Ascending aorta (tissue), 2 donors: ENCODE measurements around the gene GAB2. TPM values are rescaled to one million over a fixed set of nuclear protein-coding genes. Genes with fewer than 3 reads are reported as not detected.

ENCODE experiments used
- DNase-seq, 2 donors: peaks; one replicate each; pipeline ENCODE4 v3.0.0-alpha.2; 2019; ENCODE audit warnings: low spot score in 2 of 2
- H3K27ac ChIP-seq, 2 donors: fragments of 200-600 bp; sonication (generic); one replicate each; pipeline ENCODE4 v1.5.1; 2016 to 2017; ENCODE audit warnings: mild to moderate bottlenecking in 1 of 2
- H3K27me3 ChIP-seq: fragments of 200-600 bp; sonication (generic); one replicate; pipeline ENCODE4 v1.5.1; 2017
- H3K36me3 ChIP-seq, 2 donors: fragments of 200-600 bp; sonication (generic); one replicate each; pipeline ENCODE4 v1.5.1; 2016
- H3K4me1 ChIP-seq, 2 donors: fragments of 200-600 bp; sonication (generic); one replicate each; pipeline ENCODE4 v1.5.1; 2016 to 2017; ENCODE audit warnings: mild to moderate bottlenecking in 1 of 2
- H3K4me3 ChIP-seq, 2 donors: fragments of 200-600 bp; sonication (generic); one replicate each; pipeline ENCODE4 v1.5.1; 2016 to 2017; ENCODE audit warnings: mild to moderate bottlenecking in 1 of 2
- H3K9me3 ChIP-seq, 2 donors: fragments of 200-600 bp; sonication (generic); one replicate each; pipeline ENCODE4 v1.5.1; 2016
- CTCF ChIP-seq, 3 experiments: fragments of 200-600 bp in 2 of 3; fragments of 450-650 bp in 1 of 3; sonication (generic) in 2 of 3; IDR thresholded peaks; one replicate each; pipeline ENCODE4 v1.5.1; 2016 to 2019; ENCODE audit warnings: antibody characterized with exemption in 3 of 3, mild to moderate bottlenecking in 1 of 3, moderate library complexity in 1 of 3
- intact Hi-C: fragments of 100-400 bp; cut with DNase I; formaldehyde crosslinking; loops from one replicate; pipeline ENCODE4 v1.15.1; 2023
- total RNA-seq: library from RNA; depleted of rRNA; stranded (reverse); fragments of >200 nt; gene quantifications from one replicate; pipeline ENCODE4 v1.1.0, GENCODE V29; 2016

Gene GAB2
- total RNA-seq, 1 donor from 2014 or later = 21.6 TPM

- Histone ChIP-seq H3K27ac (peak overlapping the region; percentile 4 to 21), H3K4me1 (no peaks in the 10 kb centered on the region), H3K36me3 (peaks cover 53 to 72% of the 10 kb centered on the region in 2 donors), H3K4me3 (no peak overlapping the region), H3K27me3 (no peaks in the 10 kb centered on the region), H3K9me3 (no peaks in the 10 kb centered on the region)
- no peak for TF ChIP-seq CTCF (IDR thresholded peaks at IDR 0.05)
- intact Hi-C loops = no loop called here
- DNase-seq = peak in 1 of 2 donors; percentile 47
Observed at GRCh38 chr11:78216571-78217287, 200.9 kb downstream of the GAB2 start.

GRCh38 chr11:78216021-78216420 is 201.6 kb downstream of the GAB2 start:
- H3K4me3 ChIP-seq = no peak overlapping the region
- H3K4me1 ChIP-seq = no peaks in the 10 kb centered on the region
- H3K27ac ChIP-seq = peak overlapping the region; percentile 22 to 27
- H3K9me3 ChIP-seq = no peaks in the 10 kb centered on the region
- peaks cover 50 to 68% of the 10 kb centered on the region in 2 donors for H3K36me3 ChIP-seq
- intact Hi-C loops = no loop called here
- no peaks in the 10 kb centered on the region for H3K27me3 ChIP-seq
- no peak for TF ChIP-seq CTCF (IDR thresholded peaks at IDR 0.05)
- DNase-seq = peak in 1 of 2 donors; percentile 56

- no peak for TF ChIP-seq CTCF (IDR thresholded peaks at IDR 0.05)
- Histone ChIP-seq H3K27ac (peak overlapping the region; percentile 27 to 48), H3K9me3 (no peaks in the 10 kb centered on the region), H3K27me3 (no peaks in the 10 kb centered on the region), H3K36me3 (peaks cover 50 to 68% of the 10 kb centered on the region in 2 donors), H3K4me1 (no peaks in the 10 kb centered on the region), H3K4me3 (no peak overlapping the region)
- intact Hi-C loops = no loop called here
- DNase-seq = peak in 1 of 2 donors; percentile 58
Observed at GRCh38 chr11:78214331-78215194, 203.1 kb downstream of the GAB2 start.

GRCh38 chr11:78213526-78214330 is 203.9 kb downstream of the GAB2 start:
- Histone ChIP-seq H3K9me3 (no peaks in the 10 kb centered on the region), H3K36me3 (peaks cover 47 to 68% of the 10 kb centered on the region in 2 donors), H3K4me1 (no peaks in the 10 kb centered on the region), H3K27me3 (no peaks in the 10 kb centered on the region), H3K4me3 (no peak overlapping the region), H3K27ac (peak overlapping the region; percentile 48 to 49)
- TF ChIP-seq CTCF (IDR thresholded peaks at IDR 0.05) = no peak
- intact Hi-C loops = loop anchor here (2.0 kb wide), 1 partner anchor 21 kb away; no protein-coding TSS in a partner anchor
- DNase-seq = peak in 1 of 2 donors; percentile 61
